A549 (cell line): Measurements from ENCODE around the gene EIF2S3B.

Source experiments
- BHLHE40 ChIP-seq: IDR thresholded peaks from 2 replicates; pipeline ENCODE4 v1.6.1; 2012; ENCODE audit warnings: low read depth, low read length, inconsistent platforms
- CHD2 ChIP-seq: fragments of 150-350 bp; IDR thresholded peaks from 2 replicates; pipeline ENCODE4 v1.6.1; 2014; ENCODE audit warnings: low read length; ENCODE audit not compliant: partially characterized antibody
- CTCF ChIP-seq: fragments of >200 bp; sonication (Bioruptor Twin); formaldehyde crosslinking; IDR thresholded peaks from 3 replicates; pipeline ENCODE4 v1.5.1; 2016
- HMGXB4 ChIP-seq: fragments of 250-450 bp; sonication (Bioruptor Pico); IDR thresholded peaks from 2 replicates; pipeline ENCODE4 v1.5.0; 2021; ENCODE audit warnings: mild to moderate bottlenecking, moderate library complexity, borderline replicate concordance
- REST ChIP-seq: fragments of 200-600 bp; sonication (generic); IDR thresholded peaks from 2 replicates; pipeline ENCODE4 v1.6.1; 2016; ENCODE audit warnings: antibody characterized with exemption, mild to moderate bottlenecking, moderate library complexity

- TF ChIP-seq BHLHE40 (no peak), CTCF (no peak), HMGXB4 (CRISPR knock-in tag) (no peak), CHD2 (no peak), REST (no peak)
Measured at GRCh38 chr12:10551375-10551774, 45.7 kb downstream of the EIF2S3B start.
